DND-41 (cell line): ENCODE measurements around the gene PRRX2.

Experiments used
- CTCF ChIP-seq: IDR thresholded peaks from 2 replicates; pipeline ENCODE4 v1.5.1; 2012; ENCODE audit warnings: borderline replicate concordance, low read length, moderate library complexity, mild to moderate bottlenecking; ENCODE audit not compliant: poor library complexity, severe bottlenecking; ENCODE audit errors: extremely low read depth
- EZH2 ChIP-seq: IDR thresholded peaks from 3 replicates; pipeline ENCODE4 v1.6.1; 2012; ENCODE audit warnings: borderline replicate concordance, low read depth, mild to moderate bottlenecking, moderate library complexity, low read length, inconsistent platforms; ENCODE audit not compliant: severe bottlenecking

GRCh38 chr9:129701549-129701948, 36.1 kb downstream of the PRRX2 start:
- TF ChIP-seq CTCF (no peak), EZH2 (no peak)
